Stimulated activated naive CD4-positive, alpha-beta T cell (primary cell): ENCODE data around the gene HEATR9.
"Not testable (repeated sequence)": the region's sequence is repeated elsewhere in the genome, so short reads cannot be mapped to it uniquely, and the experiment has no call there.

ENCODE experiments used
- DNase-seq, 6 experiments: peaks; one replicate each; lab custom pipeline; 2025; lab: John Stamatoyannopoulos, UW

The HEATR9 gene, protein sequence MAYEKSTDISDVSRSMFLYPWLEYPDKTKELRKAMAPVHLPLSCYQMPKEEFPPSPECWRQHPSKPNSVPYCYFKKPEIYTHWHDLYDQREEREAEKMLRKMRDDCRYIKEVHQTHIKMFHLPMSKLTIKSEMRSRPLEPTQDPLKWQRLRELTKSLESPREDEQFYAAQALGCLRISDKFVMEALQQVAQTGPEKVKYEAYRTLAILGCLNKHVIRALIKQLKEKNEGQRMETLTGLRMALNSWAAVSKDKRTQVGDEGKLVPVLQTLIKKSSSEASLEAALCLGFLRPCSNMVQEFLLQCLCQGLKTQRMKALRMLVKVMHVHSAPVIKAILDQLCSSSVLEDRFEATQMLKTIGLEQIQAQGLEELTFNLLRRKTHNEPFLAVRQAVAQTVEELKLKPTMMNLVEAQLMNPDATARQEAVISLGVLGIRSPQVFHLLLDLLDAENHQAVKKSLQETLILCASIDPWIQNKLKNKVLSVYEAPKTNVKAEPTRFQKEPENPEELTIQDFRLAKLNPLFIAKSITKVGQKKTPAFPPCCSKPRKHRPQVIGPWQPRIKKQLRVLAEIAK

DNA sequence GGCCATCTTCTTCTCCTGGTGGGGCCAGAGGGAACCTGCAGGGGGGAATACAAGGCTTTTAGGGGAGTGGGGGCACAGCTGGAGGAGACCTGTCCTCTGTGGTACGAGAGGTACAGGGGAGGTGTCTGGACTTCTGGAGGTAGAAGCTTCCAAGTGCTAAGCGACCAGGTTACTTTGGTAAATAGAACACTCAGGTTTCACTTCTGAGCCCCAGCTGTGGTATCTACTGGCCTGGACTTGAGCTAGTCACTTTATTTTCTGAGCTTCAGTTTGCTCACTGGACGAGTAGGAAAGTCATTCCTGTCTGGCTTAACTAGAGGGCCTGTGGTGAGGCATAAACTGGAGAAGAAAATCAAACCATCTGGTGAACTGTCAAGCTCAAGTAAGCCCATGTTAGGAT, at the start of gene HEATR9:
Gene HEATR9 (minus strand): TSS at position 155 of the 400 bp plus-strand sequence. CDS start 149 bp downstream, at position 6.
- DNase-seq, result no peak

DNA sequence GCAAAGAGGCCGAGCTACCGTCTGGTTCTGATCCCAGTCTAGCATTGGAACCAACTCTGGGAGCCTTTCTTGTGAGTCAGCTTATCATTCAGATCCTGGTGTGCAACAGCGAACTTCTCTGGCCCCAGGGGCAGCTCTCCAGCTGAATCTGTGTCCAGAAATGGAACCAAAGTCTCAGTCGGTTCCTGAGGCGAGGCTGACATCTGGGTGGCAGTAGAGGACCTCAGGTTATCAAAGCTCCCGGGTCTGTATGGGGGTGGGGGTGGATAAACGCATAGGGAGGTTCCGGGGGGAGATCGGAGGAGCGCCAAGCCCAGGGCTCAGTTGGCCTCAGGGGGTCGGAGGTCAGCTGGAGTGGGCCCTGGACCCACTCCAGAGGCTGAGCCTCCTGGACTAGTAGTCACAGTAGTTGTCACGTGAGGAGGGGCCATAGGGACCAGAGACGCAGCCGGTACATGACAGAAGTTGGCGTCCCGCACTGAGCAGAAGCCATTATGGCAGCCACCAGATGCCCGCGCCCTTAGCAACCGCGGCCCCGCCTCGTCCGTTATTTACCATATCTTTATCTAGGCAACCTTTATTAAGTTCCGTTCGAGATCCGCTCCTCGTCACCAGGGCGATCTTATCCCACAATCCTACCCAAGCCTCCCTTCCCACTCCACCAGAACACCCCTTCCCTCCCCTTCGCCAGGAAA, 49.0 kb upstream of the HEATR9 start:
- no peak for DNase-seq

DNA sequence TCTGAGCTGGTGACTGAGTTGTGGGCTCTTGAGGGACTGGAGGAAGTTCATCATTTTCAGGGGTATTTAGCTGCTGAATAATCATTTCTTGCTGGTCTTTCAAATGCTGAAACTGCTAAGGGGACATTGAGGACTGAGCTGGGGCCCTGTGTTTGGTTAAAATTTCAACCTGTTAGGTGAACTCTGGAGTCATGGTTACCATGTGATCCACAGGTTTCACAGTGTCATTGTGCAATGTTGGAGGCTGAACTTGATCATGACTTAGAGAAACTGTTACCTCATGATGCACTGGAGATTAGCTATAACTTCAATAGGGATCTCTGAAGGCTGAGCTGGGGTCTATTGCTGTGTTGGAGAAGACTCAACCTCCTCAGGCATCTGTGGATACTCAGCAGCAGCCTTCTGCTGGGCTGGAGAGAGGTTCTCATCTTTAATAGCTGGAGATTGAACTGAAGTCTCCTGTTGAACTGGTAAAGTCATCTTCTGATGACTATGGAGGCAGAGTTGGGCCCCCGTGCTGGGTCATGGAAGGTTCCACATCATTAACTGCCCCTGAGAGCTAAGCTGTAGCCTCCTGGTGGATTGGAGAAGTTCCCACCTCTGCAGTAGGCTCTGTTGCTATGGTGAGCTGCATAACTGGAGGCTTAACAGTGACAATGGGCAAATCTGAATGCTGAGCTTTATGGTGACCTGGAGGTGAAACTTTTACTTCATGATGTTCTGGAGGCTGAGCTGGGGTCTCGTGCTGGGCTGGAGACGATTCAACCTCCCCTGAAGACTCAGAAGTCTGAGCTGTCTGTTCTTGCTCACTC, 46.7 kb upstream of the HEATR9 start:
- no peak for DNase-seq

DNA sequence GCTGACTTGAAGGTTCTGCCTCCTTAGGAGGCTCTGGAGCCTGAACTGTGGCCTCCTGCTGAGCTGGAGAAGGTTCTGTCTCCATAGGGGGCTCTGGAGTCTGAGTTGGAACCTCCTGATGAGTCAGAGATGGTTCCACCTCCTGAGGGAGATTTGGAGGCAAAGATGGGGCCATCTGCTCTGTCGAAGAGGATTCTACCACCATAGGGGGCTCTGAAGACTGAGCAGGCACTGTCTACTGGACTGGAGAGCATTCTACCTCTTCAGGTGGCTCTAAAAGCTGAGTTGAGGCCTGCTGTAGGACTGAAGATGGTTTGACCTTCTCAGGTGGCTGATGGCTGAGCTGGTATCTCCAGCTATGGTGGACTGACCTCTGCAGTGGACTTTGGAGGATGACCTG, 45.7 kb upstream of the HEATR9 start:
- DNase-seq, result no peak

DNA sequence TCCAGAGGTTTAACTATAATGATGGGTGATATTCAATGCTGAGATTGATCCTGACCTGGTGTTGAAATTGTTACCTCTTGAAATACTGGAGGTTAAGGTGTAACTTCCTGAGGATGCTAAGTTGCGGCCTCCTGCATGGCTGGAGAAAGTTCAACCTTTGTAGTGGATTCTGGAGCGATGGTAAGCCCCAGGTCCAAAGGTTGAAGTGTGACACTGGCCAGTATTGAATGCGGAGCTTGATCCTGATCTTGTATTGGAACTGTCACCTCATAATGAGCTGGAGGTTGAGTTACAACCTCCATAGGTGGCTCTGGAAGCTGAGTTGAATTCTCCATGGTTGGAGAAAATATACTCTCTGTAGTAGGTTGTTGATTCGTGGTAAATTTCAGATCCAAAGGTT, 44.9 kb upstream of the HEATR9 start:
- no peak for DNase-seq

DNA sequence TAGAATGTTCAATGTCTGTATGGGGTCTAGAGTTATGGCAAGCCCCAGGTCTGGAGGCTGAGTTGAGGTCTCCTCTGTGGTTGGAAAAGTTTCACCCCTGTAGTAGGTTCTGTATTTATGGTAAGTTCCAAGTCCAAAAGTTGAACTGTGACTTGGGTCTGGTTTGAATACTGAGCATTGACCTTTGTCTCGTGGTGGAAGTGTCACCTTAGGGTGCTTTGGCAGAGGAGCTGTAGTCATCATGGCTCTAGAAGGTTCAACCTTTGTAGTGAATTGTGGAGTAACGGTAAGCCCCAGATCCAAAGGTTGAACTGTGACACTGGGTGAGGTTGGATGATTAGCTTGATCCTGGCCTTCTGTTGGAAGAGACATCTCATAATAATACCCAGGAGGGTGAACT, 44.3 kb upstream of the HEATR9 start:
- DNase-seq, result no peak

DNA sequence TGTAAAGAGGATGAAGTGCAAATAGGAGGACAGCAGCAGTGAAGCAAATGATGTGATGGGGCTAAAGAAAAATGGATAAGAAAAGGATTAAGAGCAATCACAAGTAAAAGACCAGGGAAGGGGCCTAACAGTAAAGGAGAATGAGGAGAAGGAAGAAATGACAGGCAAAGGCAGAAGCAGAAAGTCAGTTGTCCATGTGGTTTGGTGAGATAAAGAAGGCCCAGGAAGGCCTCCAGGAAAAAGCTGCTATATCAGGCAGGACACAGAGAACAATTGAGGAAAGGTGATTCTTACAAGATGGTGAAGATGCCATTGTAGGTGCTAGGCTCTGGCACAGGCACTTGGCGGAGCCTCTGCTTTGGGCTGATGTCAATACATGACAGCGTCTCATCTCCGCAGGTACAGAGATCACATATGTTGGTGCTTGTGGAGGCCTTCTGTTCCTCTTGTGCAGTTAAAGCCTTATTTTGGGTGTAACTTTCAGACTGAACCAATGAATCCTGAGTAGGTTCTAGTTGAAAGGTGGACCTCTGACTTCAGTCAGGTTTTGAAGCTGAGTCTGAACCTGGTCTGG, 43.7 kb upstream of the HEATR9 start:
- DNase-seq, result no peak

DNA sequence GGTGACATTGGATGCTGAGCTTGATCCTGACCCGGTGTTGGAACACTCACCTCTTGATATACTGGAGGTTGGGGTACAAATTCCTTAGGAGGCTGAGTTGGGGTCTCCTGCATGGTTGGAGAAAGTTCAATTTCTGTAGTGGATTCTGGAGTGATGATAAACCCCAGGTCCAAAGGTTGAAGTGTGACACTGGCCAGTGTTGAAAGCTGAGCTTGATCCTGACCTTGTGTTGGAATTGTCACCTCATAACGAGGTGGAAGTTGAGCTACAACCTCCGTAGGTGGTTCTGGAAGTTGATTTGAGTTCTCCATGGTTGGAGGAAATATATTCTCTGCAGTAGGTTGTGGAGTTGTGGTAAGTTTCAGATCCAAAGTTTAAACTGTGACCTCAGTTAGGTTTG, 40.7 kb upstream of the HEATR9 start:
- no peak for DNase-seq

DNA sequence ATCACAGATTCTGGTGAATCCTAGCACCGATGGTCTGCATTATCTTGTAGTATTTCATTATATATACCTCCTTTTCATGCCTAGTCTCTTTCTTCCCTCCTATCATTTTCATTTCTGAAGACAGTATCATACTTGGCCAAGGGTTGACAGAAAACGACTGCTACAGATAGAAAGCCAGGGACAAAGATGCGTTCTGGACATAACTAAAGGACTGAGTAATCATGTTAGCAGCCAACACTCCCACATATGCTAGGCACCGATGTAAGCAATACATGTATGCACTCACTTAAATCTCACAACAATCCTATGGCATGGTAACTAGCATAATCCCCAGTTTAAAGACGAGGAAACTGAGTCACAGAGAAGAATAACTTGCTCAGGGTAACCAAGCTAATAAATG, 39.0 kb upstream of the HEATR9 start:
- DNase-seq, result no peak

DNA sequence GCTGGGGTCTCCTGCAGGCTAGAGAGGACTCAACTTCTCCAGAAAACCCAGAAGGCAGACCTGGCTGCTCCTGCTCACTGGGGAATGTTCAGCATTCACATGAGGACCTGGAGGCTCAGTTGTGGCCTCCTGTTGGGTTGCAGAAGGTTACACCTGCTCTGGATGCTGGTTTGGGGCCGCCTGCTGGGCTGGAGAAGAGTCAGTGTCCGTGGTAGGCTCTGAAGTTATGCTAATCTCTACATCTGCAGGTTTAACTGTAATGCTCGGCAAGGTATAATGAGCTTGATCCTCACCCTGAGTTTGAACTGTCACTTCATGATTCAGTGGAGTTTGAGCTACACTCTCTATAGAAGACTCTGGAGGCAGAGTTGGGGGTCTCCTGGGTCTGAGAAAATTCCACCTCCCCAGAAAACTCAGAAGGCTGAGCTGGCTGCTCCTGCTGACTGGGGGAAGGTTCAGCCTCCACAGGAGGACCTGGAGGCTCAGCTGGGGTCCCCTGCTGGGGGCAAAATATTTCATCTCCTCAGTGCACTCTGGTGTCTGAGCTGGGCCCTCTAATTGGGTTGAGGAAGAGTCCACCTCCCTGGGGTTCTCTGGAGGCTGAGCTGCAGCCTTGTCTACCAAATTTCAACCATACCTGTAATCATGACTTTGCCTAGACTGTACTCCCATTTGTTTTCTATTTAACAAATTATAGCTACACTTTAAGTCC, 38.4 kb upstream of the HEATR9 start:
- no peak for DNase-seq

DNA sequence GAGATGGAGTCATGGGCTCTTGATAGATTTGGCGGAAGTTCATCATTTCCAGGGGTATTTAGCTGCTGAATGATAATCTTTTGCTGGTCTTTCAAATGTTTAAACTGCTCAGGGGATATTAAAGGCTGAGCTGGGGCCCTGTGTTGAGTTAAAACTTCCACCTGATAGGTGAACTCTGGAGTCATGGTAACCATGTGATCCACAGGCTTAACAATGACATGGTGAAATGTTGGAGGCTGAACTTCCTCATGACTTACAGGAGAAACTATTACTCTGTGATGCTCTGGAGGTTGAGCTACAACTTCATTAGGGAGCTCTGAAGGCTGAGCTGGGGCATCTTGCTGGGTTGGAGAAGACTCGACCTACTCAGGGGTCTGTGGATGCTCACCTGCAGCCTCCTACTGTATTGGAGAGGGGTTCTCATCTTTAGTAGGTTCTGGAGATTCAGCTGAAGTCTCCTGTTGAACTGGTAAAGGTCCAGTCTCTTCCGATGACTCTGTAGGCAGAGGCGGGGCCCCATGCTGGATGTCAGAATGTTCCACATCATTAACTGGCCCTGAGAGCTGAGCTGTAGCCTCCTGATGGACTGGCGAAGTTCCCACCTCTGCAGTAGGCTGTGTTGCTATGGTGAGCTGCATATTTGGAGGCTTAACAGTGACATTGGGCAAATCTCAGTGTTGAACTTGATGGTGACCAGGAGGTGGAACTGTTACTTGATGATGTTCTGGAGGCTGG, 37.7 kb upstream of the HEATR9 start:
- DNase-seq, result no peak

DNA sequence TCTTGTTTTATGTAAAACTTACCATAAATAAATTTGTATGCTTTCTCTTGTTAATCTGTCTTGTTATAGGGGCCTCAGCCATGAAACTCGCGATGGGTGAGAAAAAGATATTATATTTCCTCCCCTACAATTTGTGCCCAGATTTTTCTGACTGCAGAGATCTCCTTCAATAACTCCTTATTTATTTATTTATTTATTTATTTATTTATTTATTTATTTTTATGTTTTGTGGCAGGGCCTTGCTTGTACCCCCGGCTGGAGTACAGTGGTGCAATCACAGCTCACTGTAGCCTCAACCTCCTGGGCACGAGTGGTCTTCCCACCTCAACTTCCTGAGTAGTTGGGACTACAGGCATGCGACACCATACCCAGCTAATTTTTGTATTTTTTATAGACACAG, 34.8 kb upstream of the HEATR9 start:
- no peak for DNase-seq

DNA sequence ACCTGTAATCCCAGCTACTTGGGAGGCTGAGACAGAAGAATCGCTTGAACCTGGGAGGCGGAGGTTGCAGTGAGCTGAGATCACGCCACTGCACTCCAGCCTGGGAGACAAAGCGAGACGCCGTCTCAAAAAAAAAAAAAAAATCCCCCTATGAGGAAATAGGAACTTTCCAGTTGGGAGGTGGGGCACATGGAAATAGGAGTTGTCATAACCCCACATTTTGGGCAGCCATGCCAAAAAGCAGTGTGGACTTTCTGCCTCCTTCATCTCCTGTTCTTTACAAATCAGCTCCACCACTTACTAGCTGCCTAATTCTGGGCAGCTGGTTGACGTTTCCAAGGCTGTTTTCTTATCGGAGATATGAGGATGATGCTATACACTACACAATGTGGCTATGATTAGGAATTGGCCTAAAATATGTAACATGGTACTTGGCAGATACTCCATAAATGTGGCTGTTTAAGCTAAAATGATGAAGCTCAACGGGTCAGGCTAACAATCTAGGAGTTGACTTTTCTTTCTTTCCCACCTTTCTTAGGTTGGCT, 33.0 kb upstream of the HEATR9 start:
- DNase-seq, result no peak

DNA sequence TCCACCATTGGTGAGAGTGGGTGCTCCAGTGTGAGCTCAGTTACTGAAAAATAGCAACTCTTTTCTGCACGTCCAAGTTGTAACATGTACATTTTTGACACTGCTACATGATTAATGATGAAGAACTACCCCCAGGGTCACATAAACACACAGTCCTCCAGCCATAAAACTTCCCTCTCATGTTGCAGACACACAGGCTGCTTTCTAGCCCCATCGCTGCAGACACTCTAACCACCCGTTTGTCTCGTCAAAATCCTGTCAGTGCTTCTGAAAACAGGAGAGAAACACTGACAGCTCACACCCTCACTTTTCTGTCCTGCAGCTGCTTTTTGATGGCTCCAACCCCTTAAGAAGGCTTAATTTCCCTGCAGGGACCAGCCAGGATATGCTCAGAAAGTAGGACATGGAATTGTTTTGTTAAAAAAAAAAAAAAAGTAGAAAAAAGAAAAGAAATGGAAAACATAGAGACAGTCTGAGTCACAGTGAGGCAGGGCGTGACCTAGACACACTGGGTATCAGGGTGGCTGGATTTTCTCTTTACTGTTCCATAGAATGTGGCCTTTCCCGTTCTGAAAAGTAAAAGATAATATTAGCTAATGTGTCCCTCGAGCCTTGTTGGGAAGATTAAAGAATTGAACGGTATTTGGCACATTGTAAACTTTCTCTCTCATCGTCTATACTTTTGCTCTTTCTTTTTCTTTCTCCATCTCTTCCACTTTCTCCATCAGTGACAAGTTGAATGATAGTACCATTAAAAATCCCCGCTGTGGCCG, 32.2 kb upstream of the HEATR9 start:
- DNase-seq, result no peak

DNA sequence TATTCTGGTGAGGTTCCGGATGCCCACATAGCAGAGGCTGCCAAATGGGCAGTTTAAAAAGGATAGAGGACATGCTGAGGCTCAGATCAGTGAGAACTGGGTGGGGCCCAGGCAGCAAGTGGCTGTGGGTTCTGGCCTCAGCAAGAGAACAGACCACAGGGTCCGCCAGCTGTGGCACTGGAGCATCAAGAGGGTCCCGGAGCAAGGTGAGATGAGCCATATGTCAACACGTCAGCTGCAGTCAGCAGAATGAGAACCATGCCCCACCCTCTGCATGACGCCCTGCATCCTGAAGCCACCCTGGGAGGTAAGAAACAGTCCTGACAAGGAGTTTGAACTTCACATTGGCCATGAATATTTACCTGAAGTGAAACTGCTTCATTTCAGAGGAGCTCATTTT, 31.6 kb upstream of the HEATR9 start:
- no peak for DNase-seq

DNA sequence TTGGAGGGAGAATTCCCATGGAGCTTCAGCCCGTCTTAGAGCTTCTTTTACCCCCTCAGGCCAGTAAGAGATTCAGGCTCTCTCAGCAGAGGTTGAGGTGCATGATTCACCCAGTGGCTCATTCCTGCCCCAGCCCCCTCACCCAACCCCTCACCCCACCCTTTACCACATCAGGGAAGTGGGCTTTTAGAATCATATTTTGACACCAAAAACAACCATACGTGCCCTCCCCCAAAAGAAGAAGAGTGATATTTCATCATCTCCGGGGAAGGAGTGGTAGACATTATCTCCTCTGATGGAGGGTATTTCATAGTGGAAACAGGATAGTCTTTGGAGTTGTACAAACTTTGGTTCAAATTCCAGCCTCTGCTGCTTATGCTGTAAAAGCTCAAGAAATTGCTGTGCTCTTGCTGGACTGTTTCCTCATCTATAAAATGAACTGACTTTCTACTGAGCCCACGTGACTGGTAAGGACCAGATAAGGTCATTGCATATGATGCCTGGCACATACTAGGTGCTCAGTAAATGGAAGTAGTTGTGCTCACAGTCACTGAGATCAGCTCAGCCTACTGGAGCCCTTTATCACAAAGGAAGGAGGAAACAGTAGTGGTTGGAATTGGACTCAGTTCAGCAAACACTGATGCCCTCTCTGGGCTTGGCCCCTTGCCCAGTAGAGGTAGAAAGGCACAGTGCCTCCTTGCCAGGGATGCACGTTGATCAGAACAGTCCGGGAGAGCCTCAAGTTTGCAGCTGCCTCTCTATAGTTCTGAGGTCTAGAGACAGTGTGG, 29.8 kb upstream of the HEATR9 start:
- DNase-seq, result no peak

DNA sequence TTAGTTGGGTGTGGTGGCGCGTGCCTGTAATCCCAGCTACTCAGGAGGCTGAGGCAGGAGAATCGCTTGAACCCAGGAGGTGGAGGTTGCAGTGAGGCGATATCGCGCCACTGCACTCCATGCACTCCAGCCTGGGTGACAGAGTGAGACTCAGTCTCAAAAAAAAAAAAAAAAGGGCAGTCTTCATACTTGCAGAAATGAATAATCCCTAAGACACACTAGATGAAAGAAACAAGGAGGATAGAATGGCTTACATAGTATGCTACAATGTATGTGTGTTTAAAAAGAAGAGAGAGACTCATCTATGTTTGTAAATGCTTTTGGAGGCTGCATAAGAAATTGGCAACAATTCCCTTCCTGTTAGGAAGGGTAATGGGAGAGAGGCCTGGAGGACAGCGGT, 29.1 kb upstream of the HEATR9 start:
- DNase-seq, result not testable (repeated sequence)

DNA sequence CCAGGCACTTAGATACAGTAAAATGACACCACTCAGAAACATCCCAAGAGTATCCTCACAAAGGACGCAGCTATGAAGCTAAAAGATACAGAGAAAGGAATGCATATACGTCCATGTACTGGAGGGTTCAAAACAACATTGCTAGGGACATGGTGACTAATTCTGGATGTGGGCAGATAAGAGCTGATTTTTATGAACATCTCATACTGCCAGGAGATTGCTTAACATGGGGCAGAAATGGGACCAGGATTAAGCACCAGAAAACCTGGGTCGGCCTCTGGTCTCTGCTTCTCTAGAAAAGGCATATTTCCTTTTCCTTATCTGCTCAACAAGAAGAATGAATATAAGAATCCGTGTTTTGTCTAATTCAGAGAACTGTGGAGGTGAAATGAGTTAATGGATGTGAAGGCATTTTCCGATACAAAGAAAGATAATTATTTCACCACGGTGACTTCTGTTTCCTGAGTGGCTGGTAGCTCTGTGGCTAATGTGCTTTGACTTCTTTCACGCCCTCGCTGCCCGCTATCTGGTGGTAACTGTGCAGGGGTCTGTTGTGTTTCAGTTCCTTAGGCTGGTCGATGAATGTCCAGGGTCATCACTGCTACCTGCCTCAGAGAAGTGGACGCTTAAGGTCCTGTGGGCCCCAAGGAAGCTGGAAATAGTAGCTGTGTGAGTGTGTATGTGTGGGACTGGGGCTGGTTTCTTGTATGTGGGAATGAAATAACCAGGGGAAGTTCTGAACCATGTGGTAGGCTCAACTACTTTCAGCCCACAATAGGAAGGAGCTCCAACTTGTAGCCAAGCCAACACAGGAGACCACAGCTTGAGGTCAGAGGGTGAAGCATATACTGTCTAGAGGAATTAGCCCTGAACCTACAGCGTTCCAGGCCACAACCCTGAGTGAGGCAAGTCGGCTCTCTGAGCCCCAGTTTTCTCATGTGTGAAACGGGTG, 27.2 kb upstream of the HEATR9 start:
- DNase-seq, result no peak
